DLD1 (cell line): ENCODE measurements around the gene ZNF292.
"Not testable (repeated sequence)": the region's sequence is repeated elsewhere in the genome, so short reads cannot be mapped to it uniquely, and the experiment has no call there.

Experiments
- in situ Hi-C: cut with HindIII; loops from 2 replicates; pipeline ENCODE4 v1.10.0; 2017; ENCODE audit warnings: low sequenced_read_pairs

The ZNF292 gene

GRCh38 chr6:87264481-87264880, 109.1 kb downstream of the ZNF292 start:
- in situ Hi-C loops = no loop called here

GRCh38 chr6:87274660-87275274, 119.4 kb downstream of the ZNF292 start:
- in situ Hi-C loops = no loop called here

GRCh38 chr6:87276624-87277023, 121.3 kb downstream of the ZNF292 start:
- in situ Hi-C loops = no loop called here

- in situ Hi-C loops = no loop called here
Observed at GRCh38 chr6:87277123-87277522, 121.8 kb downstream of the ZNF292 start.

GRCh38 chr6:87279196-87279595, 123.8 kb downstream of the ZNF292 start:
- in situ Hi-C loops = no loop called here

- in situ Hi-C loops = no loop called here
Observed at GRCh38 chr6:87281426-87281825, 126.1 kb downstream of the ZNF292 start.

- in situ Hi-C loops = no loop called here
Observed at GRCh38 chr6:87282743-87283142, 127.4 kb downstream of the ZNF292 start.

- in situ Hi-C loops = no loop called here
Observed at GRCh38 chr6:87283461-87283860, 128.1 kb downstream of the ZNF292 start.

GRCh38 chr6:87287251-87287650, 131.9 kb downstream of the ZNF292 start:
- in situ Hi-C loops = no loop called here

- in situ Hi-C loops = no loop called here
Observed at GRCh38 chr6:87289571-87289970, 134.2 kb downstream of the ZNF292 start.

- in situ Hi-C loops = no loop called here
Observed at GRCh38 chr6:87291883-87292282, 136.5 kb downstream of the ZNF292 start.

GRCh38 chr6:87293526-87293925, 138.2 kb downstream of the ZNF292 start:
- in situ Hi-C loops = no loop called here

GRCh38 chr6:87297119-87297518, 141.8 kb downstream of the ZNF292 start:
- in situ Hi-C loops = no loop called here

- in situ Hi-C loops = not testable (repeated sequence)
Observed at GRCh38 chr6:87301277-87301676, 145.9 kb downstream of the ZNF292 start.

- in situ Hi-C loops = no loop called here
Observed at GRCh38 chr6:87308970-87309369, 153.6 kb downstream of the ZNF292 start.

GRCh38 chr6:87312860-87313259, 157.5 kb downstream of the ZNF292 start:
- in situ Hi-C loops = no loop called here
